GM18520 (cell line): ENCODE results near the gene COPS3.
"Not testable (repeated sequence)": the region's sequence is repeated elsewhere in the genome, so short reads cannot be mapped to it uniquely, and the experiment has no call there.

Experiments
- ATAC-seq: cut with Tn5 transposase; IDR thresholded peaks from one replicate; pipeline ENCODE4 v1.9.1; 2021; ENCODE audit not compliant: unreplicated experiment

Gene COPS3

DNA sequence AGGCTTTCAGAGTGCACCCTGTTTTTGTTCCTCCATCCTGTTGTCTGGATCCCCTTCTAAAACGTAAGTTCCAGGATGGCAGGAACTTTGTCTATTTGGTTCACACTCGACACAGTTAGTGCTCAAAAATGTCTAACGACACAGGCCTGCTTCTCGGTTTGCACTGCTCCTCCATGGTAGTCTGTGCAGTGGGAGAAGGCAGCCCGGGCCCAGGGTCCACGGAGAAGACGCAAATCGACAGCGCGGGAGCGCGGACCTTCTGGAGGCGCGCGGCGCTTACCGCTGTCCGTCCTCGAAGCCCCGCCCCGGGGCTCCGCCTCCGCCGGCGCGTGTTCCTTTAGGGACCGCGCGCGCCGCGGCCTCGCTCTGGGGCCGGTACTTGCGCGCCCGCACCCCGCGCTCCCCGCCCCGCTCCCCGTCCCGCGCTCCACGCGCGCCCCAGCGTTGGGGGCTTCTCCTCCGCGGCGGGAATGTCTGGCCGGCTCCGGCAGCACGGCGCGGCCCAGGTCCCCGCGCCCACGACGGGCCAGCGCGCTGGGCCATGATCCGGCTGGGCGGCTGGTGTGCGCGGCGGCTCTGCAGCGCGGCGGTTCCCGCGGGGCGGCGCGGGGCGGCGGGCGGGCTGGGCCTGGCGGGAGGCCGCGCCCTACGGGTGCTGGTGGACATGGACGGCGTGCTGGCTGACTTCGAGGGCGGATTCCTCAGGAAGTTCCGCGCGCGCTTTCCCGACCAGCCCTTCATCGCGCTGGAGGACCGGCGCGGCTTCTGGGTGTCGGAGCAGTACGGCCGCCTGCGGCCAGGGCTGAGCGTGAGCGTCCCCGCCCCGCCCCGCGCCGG is 22.2 kb upstream of the COPS3 start, which contains the start of gene NT5M:
Gene NT5M, plus strand, starts transcription at position 364 of the 837 bp plus-strand sequence. Its CDS starts 178 bp downstream, at position 542.
- ATAC-seq: peak; percentile 42

DNA sequence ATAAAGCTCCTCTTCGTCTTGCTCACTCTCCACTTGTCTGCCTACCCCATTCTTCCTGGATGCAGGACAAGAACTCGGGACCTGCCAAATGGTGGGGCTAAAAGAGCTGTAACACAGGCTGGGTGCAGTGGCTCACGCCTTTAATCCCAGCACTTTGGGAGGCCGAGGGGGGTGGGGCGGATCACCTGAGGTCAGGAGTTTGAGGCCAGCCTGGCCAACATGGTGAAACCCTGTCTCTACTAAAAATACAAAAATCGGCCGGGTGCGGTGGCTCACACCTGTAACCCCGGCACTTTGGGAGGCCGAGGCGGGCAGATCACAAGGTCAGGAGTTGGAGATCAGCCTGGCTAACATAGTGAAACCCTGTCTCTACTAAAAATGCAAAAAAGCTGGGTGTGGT is 20.6 kb upstream of the COPS3 start:
- ATAC-seq: not testable (repeated sequence)

DNA sequence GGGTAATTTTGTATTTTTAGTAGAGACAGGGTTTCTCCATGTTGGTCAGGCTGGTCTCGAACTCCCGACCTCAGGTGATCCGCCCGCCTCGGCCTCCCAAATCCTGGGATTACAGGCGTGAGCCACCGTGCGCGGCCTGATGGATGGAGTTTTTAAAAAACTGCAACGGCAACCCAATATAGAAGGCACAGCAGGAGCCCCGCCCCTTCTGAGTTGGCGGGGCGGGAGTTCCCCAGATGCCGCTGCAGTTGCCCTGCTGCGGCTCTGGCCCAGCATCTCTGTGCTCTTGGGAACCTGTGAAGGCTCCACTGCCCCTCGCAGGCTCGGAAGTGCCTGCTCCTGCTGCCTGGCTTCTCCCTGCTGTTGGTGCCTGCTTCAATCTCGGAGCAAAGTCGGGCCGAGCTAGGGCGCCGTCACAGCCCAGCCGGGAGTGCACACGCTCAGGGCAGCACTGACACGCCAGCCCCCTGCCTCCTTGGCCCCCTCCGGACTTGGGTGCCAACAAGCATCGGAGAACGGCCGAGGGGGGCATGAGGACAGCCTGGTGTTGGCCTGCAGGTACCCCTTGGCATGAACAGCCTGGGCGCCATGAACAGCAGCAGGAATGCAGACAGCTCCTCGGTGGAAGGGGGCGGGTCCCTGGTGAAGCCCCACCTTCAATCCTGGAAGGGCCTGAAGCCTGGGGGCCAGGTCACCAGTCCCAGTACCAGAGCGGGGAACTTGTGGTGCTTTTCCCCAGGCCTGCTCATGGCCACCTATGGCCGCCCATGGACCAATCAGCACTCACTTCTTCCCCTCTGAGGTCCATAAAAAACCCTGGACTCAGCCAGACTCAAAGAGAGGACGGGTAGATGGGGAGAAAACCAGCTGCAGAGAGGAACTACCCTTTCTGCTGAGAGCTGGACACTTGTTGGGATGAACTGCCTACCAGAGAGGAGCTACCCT is 19.9 kb upstream of the COPS3 start:
- ATAC-seq: no peak

DNA sequence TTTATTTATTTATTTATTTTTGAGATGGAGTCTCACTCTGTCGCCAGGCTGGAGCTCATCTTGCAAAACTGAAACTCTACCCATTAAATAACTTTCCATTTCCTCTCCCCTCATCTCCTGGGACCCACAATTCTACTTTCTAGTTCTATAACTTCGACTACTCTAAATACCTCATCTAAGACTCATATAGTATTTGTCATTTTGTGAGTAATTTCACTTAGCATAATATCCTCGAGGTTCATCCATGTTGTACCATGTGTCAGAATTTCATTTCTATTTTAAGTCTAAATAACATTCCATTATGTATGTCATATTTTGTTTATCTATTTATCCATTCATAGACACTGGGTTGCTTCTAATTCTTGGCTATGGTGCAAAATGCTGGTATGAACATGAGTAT is 17.1 kb upstream of the COPS3 start:
- no peak for ATAC-seq

DNA sequence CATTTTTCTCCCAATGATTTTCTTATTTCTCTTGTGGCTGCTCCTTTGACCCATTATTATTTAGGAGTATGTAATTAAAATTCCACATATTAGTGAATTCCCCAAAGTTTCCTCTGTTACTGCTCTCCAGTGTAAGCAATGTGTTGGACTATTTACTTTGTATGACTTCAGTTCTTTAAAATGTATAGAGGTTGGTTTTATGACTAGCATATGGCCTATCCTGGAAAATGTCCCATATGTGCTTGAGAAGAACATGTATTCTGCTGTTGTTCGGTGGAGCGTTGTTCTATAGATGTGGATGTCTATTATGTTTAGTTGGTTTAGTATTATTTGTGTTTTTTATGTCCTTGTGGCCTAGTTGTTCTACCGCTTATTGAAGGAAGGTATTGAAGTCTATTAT is 16.2 kb upstream of the COPS3 start:
- no peak for ATAC-seq

DNA sequence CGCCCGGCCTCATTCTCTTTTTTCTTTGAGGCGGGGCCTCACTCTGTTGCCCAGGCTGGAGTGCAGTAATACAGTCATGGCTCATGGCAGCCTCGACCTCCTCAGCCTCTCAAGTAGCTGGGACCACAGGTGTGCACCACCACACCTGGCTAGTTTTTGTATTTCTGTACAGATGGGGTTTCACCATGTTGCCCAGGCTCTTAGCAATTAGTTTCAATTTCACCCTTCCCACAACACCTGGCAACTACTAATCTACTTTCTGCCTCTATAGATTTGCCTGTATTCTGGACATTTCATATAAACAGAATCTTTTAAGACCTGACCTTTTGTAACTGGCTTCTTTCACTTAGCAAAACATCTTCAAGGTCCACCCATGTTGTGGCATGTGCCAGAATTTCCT is 14.1 kb upstream of the COPS3 start:
- ATAC-seq: no peak

DNA sequence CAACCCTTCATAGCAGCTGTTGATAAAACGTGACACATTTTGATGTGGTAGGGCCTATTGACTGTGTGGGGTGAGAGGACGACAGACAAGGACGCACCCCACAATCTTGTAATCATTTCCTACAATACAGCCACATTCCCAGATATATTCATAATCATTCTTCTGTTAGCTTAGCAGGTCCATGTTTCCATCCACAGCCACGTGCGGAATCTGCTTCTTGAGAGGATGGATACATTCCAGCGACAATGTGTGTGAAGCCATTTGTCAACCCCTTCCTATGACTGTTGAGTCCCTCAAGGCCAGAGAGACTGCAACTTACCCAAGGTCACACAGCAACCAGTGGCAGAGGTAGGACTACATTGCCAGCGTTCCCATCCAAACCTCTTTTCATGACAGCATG is 8.7 kb upstream of the COPS3 start:
- no peak for ATAC-seq

DNA sequence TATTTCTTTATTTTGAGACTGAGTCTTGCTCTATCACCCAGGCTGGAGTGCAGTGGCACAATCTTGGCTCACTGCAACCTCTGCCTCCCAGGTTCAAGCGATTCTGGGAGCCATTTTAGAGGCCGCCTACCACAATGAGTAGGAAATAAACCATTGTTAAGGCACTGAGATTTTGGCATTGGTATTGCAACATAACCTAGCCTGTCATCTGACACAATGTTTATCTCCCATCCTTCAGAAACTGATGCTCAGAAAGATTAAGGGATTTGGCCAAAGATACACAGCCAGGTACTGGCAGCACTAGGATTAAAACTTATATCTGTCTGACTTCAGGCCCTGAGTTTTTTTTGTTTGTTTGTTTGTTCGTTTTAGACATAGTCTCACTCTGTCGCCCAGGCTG is 8.0 kb upstream of the COPS3 start:
- ATAC-seq: no peak

DNA sequence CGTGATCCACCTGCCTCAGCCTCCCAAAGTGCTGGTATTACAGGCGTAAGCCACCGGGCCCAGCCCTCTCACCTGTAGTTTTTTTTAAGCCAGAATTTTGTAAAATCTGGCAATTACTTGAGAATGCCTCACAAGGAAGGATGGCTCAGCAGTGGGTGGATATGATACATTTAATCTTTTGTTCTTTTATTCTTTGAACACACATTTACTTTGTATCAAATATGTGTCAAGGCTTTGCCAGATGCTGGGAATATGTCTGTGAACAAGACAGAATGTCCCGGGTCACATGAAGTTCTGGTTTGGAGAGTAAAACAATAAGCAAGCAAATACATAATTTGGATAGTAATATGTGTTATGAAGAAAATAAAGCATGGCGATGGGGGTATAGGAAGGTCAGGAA is 4.9 kb upstream of the COPS3 start:
- ATAC-seq: no peak

DNA sequence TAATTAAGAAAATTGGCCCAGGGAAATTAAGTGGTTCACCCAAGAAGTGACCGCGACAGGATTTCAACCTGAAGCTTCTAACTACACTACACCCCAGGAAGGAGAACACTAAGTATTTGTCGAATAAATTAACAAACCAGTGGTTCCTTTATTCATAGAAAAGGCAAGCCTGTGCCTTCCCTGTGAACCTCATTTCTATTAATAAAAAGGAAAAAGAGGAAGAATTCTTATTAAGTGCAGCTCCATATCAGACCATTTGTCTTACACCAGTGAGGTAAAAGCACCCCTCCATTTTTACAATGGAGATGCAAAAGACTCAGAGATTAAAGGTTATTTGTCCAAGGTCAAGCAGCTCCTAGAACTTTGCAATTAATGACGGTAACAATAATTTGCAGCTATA is 1.7 kb downstream of the COPS3 start:
- no peak for ATAC-seq

DNA sequence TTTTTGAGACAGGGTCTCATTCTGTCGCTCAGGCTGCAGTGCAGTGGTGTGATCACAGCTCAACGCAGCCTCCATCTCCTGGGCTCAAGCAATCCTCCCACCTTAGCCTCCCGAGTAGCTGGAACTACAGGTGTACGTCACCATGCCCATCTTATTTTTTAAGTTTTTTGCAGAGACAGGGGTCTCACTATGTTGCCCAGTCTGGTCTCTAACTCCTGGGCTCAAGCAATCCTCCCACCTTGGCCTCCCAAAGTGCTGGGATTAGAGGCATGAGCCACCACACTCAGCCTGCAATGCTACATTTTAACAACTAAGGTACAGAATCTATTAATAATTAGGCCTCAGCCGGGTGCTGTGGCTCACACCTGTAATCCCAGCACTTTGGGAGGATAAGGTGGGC is 3.6 kb downstream of the COPS3 start:
- not testable (repeated sequence) for ATAC-seq

DNA sequence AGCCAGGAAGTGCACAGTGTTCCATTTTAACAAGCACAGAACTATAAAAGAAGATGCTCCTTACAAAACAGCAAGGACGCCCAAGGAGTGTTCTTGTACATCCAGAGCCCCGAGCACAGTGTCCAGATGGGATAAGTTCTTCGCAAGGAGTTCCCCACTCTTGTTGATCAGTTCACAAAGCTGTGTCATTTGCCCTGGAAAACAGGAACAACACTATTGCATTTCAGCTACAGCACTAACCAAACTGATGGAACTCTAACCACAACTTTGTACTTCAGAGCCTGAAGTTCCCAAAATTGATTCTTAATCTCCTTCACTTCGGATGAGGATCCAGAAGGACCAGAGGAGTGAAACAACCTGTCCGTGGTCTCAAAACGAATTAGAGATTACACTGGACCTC is 5.1 kb downstream of the COPS3 start:
- ATAC-seq: no peak

DNA sequence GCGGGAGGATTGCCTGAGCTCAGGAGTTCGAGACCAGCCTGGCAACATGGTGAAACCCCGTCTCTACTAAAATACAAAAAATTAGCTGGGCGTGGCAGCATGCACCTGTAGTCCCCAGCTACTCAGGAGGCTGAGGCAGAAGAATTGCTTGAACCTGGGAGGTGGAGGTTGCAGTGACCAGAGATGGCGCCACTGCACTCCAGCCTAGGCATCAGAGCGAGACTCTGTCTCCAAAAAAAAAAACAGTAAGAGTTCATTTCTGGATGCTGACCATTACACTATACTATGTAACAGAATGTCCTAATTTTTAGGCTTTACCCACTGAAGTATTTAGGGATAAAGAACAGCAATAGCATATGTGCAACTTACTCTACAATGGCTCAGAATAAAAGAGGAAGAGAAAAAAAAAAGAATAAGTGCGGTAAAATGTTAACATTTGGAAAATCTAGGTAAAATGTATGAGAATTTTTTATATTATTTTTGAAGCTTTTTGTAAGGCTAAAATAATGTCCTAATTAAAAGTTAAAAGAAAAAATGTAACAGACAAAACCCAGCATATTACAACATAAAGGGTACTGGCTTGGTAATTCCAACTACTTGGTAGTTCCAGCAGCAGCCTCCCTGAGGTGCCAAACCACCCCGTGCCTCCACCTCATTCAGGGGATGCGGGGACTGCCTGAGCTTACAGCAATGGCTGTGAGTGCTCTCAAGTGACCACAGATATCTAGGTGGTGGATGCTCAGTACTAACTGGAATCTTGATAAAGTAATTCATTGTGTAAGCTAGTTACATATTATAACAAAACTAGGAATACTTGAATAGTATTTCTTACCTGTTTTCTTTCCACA is 10.9 kb downstream of the COPS3 start:
- no peak for ATAC-seq

DNA sequence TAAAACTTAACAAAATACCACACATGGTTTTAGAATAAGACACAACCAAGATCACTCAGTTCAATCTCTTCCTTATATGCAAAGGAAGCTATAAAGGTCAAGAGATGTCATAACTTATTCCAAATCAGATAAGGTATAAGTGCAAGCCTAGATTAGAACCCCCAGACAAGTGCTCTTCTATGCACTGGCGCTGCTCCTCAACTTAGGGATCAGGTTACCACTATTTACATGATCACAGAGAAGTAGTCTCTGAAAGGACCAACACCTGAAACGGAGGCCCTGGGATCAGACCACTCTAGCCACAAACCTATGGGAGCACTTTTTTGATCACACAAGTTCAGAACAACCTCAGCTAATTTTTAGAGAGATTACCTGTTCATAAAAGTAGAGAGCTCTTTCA is 16.6 kb downstream of the COPS3 start:
- ATAC-seq: no peak

DNA sequence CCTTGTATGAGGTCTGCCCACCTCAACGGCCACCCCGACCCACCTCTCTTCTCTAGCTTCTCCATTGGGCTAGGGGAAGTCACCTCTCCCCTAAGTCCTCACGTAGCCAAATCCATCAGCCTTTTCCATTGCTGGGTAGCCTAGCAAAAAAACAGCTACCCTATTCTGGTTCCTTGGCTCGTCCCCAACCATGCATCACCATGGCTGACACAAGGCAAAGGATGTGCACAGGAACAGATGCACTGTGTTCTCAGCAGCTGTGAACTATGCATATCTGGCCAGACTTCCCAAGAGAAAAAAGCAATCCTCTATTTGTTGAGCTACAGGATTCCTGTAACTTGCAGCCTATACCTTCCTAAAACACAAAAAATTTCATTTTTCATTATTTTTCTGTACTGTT is 22.0 kb downstream of the COPS3 start:
- no peak for ATAC-seq

DNA sequence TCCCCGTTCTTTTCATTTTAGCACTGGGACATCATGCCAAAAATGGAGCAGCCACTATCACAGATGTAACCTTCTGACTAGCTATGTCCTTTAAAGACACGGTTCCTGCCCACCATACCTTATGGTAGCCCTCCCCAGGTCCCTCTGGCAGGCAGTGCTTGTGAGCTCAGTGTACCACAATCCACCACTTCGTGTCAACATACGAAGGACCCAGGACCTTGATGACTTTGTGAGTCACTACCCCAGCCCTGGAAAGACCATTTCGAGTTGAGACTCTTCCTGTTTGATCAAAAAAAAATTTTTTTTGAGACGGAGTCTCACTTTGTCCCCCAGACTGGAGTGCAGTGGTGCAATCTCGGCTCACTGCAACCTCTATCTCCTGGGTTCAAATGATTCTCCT is 23.0 kb downstream of the COPS3 start:
- ATAC-seq: no peak

DNA sequence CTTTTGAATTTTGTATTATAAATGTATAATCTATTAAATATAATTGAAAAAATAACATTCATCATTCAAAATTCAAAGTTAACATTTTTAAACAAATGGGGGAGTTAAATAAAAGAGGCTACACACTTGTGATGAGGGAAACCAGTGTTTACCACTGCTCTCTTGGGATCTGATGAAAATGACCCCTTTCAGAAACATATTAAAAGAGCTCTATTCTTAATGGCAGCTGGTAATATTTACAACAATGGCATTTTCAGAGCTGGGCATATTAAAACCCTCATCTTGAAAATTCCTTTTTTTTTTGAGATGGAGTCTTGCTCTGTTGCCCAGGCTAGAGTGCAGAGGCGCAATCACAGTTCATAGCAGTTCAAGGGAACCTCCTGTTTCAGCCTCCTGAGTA is 24.7 kb downstream of the COPS3 start:
- no peak for ATAC-seq

DNA sequence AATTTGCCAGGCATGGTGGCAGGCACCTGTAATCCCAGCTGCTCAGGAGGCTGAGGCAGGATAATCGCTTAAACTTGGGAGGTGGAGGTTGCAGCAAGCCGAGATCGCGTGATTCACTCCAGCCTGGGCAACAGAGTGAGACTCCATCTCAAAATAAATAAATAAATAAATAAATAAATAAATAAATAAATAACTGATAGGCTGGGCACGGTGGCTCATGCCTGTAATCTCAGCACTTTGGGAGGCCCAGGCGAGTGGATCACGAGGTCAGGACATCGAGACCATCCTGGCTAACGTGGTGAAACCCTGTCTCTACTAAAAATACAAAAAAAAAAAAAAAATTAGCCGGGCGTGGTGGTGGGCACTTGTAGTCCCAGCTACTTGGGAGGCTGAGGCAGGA is 25.4 kb downstream of the COPS3 start:
- ATAC-seq: not testable (repeated sequence)

DNA sequence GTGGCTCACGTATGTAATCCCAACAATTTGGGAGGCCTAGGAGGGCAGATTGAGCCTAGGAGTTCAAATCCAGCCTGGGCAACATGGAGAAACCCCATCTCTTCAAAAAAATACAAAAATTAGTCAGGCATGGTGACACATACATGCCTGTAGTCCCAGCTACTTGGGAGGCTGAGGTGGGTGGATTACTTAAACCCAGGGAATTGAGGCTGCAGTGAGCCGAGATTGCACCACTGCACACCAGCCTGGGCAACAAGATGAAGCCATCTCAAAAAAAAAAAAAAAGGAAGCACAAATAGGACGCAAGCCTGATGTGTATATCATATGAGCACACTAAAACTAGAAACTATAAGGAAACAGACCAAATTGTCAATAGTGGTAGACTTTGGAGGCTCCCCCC is 27.0 kb downstream of the COPS3 start:
- no peak for ATAC-seq

DNA sequence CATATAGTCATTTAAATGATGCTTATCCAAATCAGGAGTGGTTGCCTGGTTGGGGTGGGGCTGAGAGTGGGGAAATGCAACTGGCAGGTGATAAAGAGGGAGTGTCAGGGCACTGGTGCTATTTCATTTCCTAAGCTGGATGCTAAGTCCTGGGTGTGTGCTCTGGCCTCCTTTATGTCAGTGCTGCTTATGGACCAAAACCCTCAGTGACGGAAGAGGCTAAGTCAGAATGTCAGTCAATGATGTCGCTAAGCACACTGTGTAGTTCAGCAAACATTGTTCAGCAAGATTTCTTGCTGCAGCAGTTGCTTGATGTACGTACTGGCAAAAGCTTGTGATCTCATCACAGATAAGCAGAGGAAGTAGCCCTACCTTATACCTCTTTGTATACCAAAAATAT is 27.6 kb downstream of the COPS3 start:
- no peak for ATAC-seq

DNA sequence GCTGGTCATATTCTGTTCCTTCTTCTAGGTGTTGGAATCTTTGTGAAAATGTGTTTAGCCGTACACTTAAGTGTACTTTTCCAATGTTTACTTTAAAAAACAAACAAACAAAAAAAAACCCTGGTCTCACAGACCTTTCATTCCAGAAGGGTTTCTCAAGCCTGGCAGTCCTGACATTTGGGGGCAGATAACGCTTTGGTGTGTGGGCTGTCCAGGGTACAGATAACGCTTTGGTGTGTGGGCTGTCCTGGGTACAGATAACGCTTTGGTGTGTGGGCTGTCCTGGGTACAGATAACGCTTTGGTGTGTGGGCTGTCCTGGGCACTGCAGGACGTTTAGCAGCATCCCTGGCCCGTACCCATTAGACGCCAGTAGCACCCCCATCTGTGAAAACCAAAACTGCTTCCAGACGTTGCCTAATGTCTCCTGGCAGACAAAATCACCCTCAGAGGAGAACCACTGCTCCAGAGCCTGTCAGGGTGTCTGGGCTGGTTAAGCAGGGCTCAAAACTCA is 28.8 kb downstream of the COPS3 start:
- no peak for ATAC-seq
